GM12874 (cell line): ENCODE data around the gene TAMALIN.

Experiments
- CTCF ChIP-seq: IDR thresholded peaks from 2 replicates; pipeline ENCODE4 v1.5.1; 2011; ENCODE audit warnings: low read depth, mild to moderate bottlenecking, control low read depth, low read length, moderate library complexity; ENCODE audit not compliant: insufficient read depth

The TAMALIN gene

DNA sequence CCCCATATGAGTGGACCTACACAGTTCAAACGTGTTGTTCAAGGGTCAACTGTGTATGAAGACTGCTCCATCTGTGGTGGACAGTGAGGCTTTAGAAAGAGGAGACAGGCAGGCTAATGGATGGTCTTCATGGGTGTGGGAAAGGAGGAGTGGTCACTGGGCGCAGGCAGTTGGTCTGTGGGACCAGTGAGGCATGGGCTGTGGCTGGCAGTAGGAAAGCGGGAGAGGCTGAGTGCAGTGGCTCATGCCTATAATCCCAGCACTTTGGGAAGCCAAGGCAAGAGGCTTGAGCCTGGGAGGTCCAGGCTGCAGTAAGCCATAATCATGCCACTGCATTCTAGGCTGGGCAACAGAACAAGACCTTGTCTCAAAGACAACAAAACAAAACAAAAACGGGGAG lies 42.5 kb downstream of the TAMALIN start:
- no peak for TF ChIP-seq CTCF

- TF ChIP-seq CTCF, result no peak
Measured at GRCh38 chr12:52049688-52050087, 42.9 kb downstream of the TAMALIN start.

DNA sequence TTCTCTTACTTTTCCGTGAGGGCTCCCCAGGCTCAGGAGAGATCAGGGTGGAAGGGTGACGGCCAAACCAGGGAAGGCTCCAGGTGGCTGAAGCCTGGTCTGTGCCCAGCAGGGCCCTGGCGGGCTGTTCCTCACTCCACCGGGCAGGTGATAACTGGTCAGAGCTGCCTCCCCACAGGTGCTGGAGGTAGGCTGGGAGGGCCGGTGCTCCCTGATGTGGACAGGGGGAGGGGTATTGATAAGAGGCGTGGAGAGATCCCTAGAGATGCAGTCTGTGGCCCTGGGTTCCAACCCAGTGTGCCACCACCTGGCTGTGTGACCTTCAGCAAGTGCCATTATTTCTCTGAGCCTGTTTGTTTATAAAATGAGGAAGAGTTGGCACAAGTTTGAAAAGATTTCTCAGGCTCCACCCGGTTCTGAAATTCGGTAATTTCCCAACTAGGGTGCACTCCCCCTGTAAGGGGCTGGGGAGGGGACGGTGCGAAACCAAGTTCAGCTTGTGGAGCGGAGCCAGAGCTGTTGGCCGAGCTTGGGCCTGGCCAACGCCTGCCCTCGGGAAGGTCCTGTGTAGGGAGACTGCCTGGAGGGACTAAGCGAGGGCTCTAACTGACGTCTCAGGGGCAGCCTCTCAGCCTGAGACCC lies 43.5 kb downstream of the TAMALIN start:
- TF ChIP-seq CTCF, result no peak

GRCh38 chr12:52050758-52051541 lies 44.2 kb downstream of the TAMALIN start, which contains the start of gene NR4A1:
NR4A1 (plus strand) TSS chr12:52051442; CDS start chr12:52054329, 2,887 bp downstream.
- no peak for TF ChIP-seq CTCF

DNA sequence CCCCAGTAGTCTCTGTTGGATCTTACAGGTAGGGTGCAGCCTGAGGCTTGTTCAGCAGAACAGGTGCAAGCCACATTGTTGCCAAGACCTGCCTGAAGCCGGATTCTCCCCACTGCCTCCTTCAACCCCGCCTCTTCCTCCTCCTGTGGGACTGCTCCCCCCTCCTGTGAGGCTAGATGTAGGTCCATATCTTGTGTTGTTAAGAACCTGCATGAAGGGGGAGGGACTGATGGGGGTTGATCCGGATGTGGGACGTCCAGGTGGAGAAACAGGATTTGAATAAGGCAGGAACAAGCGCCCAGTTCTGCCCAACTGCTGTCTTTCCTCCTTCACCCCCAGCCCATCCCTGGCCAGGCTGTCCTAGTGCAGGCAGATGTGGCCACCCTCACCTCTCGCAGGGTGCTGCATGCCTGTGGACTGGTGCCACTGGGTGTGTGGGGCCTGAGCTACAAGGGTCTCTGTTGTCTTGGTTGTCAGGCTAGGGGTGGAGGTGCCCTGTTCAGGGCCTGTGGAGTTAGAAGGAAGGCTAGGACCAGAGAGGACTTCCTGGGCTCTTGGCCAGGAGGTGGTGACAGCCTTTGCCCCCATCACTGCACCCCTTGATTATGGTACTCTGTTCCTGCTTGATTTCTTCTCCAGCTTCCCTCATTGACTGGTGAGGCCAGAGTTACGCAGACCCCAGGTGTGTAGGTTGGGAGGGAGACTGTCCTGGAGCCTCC lies 45.9 kb downstream of the TAMALIN start:
- no peak for TF ChIP-seq CTCF

DNA sequence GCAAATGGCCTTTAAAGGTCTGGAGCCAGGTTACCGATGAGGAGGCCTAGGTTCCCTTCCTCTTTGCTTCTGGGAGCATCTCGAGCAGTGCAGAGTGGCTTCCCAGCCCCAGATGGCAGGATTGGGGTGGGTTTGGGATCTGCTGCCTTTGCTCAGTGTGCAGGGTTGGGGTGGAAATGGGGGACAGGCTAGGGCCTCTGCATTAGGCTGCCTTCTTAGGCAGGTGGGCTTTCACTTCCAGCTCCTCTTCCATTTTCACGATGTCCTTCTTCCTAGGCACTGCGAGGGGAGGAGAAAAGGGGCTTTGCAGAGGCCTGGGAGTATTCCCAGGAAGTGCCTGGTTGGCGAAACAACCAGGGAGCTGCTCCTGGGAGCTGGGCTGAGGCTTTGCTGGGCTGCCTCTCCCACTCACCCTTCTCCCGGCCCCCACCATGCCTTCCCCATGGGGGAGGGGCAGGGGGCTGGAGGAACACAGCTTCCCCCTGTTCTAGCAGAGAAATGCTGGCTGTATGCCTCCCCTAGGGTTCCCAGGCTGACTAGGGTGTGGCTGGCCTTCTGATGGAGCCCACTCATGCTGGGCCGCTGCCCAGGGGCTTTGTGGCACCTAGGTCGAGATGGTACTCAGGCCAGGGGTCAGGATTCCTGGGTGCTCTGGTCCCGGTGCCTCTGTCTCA lies 46.9 kb downstream of the TAMALIN start:
- TF ChIP-seq CTCF, result no peak
